ENCODE results near the gene ARHGAP21. TPM values are rescaled to one million over a fixed set of nuclear protein-coding genes. Genes with fewer than 3 reads are reported as not detected.

ARHGAP21 gene
- total RNA-seq, 2 donors from 2014 or later, result 95.6 to 101 TPM

DNA sequence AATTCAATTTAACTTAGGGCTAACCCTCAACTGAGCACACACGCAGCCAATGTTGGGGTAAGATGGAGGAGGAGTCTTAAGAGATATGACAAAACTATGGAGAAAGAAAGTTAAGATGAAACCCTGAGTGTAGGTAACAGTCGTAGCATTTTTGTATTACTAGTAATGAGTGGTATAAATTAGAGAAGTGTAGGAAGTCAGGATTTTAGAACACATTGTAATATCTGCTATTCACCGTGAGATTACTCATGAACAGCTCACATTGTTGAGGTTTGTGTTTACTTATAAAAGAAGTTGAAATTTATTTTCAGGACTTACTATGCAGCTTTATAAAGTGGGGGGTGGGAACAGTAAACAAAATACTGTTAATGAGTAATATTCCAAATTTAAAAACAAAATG lies 107.2 kb downstream of the ARHGAP21 start:
- Histone ChIP-seq H3K4me3 (no peak overlapping the region), H3K27me3 (replicated peaks; ENCODE audit: insufficient read depth) (no peaks in the 10 kb centered on the region), H3K9me3 (no peaks in the 10 kb centered on the region), H3K4me1 (ENCODE audit: control insufficient read depth in 1 of 2, low read depth in 2 of 2) (no peaks in the 10 kb centered on the region), H3K36me3 (no peaks in the 10 kb centered on the region), H3K27ac (no peak overlapping the region)
- DNase-seq (ENCODE audit: low spot score) (no peak), ATAC-seq (ENCODE audit: insufficient number of reproducible peaks, low FRiP score, low read depth) (no peak)
- TF ChIP-seq, protein P1, sequence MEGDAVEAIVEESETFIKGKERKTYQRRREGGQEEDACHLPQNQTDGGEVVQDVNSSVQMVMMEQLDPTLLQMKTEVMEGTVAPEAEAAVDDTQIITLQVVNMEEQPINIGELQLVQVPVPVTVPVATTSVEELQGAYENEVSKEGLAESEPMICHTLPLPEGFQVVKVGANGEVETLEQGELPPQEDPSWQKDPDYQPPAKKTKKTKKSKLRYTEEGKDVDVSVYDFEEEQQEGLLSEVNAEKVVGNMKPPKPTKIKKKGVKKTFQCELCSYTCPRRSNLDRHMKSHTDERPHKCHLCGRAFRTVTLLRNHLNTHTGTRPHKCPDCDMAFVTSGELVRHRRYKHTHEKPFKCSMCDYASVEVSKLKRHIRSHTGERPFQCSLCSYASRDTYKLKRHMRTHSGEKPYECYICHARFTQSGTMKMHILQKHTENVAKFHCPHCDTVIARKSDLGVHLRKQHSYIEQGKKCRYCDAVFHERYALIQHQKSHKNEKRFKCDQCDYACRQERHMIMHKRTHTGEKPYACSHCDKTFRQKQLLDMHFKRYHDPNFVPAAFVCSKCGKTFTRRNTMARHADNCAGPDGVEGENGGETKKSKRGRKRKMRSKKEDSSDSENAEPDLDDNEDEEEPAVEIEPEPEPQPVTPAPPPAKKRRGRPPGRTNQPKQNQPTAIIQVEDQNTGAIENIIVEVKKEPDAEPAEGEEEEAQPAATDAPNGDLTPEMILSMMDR (IDR thresholded peaks at IDR 0.05), result no peak

- Histone ChIP-seq H3K4me1 (ENCODE audit: control insufficient read depth in 1 of 2, low read depth in 2 of 2) (peaks cover 2 to 8% of the 10 kb centered on the region in 2 donors), H3K27ac (no peak overlapping the region), H3K9me3 (no peaks in the 10 kb centered on the region), H3K4me3 (no peak overlapping the region), H3K36me3 (peaks cover 16% of the 10 kb centered on the region), H3K27me3 (replicated peaks; ENCODE audit: insufficient read depth) (no peaks in the 10 kb centered on the region)
- TF ChIP-seq, protein P1 (IDR thresholded peaks at IDR 0.05), result no peak
- ATAC-seq (ENCODE audit: insufficient number of reproducible peaks, low FRiP score, low read depth) (no peak), DNase-seq (ENCODE audit: low spot score) (no peak)
Measured at GRCh38 chr10:24606021-24606420, 117.7 kb downstream of the ARHGAP21 start.

DNA sequence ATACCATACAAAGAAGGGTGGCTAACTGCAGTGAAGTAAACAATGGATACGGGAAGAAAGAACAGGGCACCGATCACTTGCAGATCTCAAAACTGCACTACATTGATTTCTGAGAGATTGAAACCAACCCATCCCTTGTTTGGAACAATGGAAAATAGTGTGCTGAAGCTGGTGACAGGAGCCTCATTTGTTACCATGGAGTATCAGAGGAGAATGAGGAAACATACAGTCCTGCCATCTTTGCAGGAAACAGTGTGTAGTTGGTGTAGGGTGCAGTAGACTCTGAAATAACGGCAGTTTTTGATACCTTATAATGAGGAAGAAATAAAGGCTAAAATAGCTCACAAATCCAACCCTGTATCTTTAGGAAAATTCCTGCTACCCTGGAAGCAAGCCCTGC lies 118.5 kb downstream of the ARHGAP21 start:
- Histone ChIP-seq H3K9me3 (no peaks in the 10 kb centered on the region), H3K36me3 (peaks cover 24% of the 10 kb centered on the region), H3K4me1 (ENCODE audit: control insufficient read depth in 1 of 2, low read depth in 2 of 2) (peaks cover 2 to 8% of the 10 kb centered on the region in 2 donors), H3K4me3 (no peak overlapping the region), H3K27me3 (replicated peaks; ENCODE audit: insufficient read depth) (no peaks in the 10 kb centered on the region), H3K27ac (no peak overlapping the region)
- TF ChIP-seq, protein P1 (IDR thresholded peaks at IDR 0.05), result no peak
- DNase-seq (ENCODE audit: low spot score), result no peak
- no peak for ATAC-seq (ENCODE audit: insufficient number of reproducible peaks, low FRiP score, low read depth)

DNA sequence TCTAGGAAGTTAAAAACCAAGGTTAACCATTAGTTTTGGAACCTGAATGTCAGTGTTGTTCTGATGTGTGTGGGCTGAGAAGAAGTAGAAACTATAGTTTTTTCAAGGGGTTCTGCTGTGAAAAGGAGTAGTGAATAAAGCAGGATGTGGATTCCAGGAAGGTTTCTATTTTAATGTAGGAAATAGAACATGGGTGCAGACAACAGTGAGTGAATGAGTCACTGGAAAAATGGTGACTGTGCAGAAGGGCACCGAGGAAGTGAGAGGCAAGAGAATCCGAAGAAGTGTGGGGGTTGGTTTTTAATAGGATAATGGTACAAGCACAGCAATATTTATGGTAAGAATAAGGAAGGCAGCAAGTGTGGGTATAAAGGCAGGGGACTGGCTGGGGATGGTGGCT lies 120.4 kb downstream of the ARHGAP21 start:
- peak overlapping the region; percentile 12 to 45 for H3K27ac ChIP-seq

GRCh38 chr10:24597961-24598360 lies 125.7 kb downstream of the ARHGAP21 start:
- TF ChIP-seq, protein P1 (IDR thresholded peaks at IDR 0.05), result no peak
- no peaks in the 10 kb centered on the region for H3K9me3 ChIP-seq
- no peaks in the 10 kb centered on the region for H3K27me3 ChIP-seq (replicated peaks; ENCODE audit: insufficient read depth)
- H3K27ac ChIP-seq, result no peak overlapping the region
- ATAC-seq (ENCODE audit: insufficient number of reproducible peaks, low FRiP score, low read depth) (no peak), DNase-seq (ENCODE audit: low spot score) (no peak)
- peaks cover 0 to under 1% of the 10 kb centered on the region in 2 donors for H3K4me1 ChIP-seq (ENCODE audit: control insufficient read depth in 1 of 2, low read depth in 2 of 2)
- no peak overlapping the region for H3K4me3 ChIP-seq
- peaks cover 59% of the 10 kb centered on the region for H3K36me3 ChIP-seq

More for the DNA sequence above, 120.4 kb downstream of the ARHGAP21 start:
- peaks cover 37% of the 10 kb centered on the region for H3K36me3 ChIP-seq
- ATAC-seq (ENCODE audit: insufficient number of reproducible peaks, low FRiP score, low read depth) (peak; percentile 80), DNase-seq (ENCODE audit: low spot score) (no peak)
- no peaks in the 10 kb centered on the region for H3K27me3 ChIP-seq (replicated peaks; ENCODE audit: insufficient read depth)
- H3K4me1 ChIP-seq (ENCODE audit: control insufficient read depth in 1 of 2, low read depth in 2 of 2), result peaks cover 2 to 8% of the 10 kb centered on the region in 2 donors
- H3K9me3 ChIP-seq, result no peaks in the 10 kb centered on the region
- TF ChIP-seq, protein P1 (IDR thresholded peaks at IDR 0.05), result no peak
- no peak overlapping the region for H3K4me3 ChIP-seq
